Fibroblast of skin of right biceps (primary cell): Measurements from ENCODE around the gene TLL2.
"Not testable (repeated sequence)": the region's sequence is repeated elsewhere in the genome, so short reads cannot be mapped to it uniquely, and the experiment has no call there.

Source experiments
- DNase-seq: peaks from one replicate; pipeline ENCODE4 v3.0.0-alpha.2; 2013

TLL2 gene

DNA sequence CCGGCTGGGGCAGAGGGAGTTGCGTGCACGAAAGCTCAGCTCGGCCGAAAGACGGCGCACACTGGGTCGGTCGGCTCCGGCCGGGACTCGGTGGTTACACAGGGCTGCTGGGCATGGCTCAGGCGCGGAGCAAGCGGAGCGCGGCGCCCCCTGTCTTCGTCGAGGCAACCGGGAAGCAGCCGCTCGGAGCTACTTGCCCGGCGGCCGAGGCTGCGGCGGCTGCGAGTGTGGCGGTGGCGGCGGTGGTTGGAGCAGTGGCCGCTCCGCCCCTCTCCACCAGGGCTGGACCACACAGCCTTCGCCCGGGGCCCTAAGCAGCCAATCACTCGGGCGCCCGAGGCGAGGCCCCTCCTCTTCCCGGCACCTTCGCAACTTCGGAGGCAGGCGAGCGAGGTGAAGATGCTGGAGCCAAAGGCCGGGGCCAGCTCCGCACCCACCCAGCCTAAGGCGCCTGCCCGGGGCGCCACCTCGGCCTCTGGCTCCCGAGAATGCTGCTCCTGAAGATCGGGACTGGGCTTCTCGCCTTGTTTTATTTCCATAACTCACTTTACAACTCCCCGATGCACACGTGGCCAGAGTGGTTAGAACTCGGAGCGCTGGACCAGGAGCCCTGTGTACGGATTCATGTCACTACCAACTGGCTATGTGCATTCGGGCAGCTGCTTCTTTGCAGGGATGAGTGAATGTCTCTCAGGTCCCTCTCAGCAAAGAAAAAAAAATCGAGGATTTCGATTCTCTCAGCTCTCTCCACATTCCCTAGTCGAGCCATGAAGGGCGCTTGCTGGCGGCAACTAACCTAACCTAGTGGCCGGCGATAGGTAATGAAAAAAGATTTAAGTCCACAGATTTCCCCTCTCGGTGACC, at the start of gene TLL2:
TSS of gene TLL2 (minus strand) at position 229 of the 864 bp plus-strand sequence. CDS start 241 bp downstream, outside the sequence.
- DNase-seq = peak; percentile 87

DNA sequence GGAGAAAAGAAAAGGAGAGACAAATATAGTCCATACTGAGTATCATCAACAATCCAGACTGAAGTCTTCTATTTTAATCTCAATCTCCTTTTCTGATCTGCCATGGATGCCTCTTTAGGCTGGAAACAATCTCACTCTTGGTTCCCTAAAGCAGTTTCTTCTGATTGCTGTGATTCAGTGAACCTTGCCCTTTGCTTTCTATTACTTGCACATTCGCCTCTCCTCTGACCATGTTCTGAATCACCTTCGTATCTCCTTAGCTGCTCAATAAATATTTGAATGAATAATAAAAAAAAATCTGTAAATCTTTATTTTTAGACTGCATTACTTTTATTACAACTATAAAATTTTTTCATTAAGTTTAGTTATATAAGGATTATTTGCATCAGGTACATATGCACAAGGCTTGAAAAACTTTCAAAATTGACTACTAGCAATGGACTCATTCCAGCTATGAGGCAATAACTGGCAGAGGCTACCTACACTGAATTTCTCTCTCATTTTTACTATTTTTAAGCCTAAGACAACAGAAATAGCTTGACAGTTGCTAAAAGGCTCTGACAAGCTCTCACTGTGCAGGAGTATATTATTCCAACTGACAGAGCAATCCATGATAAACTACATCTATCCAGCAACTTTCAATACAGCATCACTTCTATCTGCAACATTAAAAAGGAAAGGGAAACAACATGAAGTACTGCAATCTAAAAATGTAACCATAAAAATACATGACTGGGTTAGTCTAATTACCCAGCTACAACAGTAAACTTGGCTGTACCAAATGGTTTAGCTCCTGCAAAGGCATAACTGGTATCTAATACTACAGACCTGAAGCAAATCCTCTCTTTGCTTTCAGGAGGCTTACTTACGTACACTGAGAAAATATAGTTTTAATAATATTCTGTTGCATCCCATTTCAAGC, 47.5 kb upstream of the TLL2 start:
- no peak for DNase-seq

DNA sequence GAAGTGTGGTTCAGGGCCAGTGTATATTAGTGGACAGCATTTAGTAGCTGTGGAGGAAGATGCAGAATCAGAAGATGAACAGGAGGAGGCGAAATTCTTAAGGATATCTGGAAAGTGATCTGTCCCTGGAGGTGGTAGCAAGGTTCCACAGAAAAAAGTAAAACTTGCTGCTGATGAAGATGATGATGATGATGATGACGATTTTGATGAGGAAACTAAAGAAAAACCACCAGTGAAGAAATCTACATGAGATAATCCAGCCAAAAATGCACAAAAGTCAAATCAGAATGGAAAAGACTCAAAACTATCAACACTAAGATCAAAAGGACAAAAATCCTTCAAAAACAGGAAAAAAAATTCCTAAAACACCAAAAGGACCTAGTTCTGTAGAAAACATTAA, 46.8 kb upstream of the TLL2 start:
- DNase-seq = no peak

DNA sequence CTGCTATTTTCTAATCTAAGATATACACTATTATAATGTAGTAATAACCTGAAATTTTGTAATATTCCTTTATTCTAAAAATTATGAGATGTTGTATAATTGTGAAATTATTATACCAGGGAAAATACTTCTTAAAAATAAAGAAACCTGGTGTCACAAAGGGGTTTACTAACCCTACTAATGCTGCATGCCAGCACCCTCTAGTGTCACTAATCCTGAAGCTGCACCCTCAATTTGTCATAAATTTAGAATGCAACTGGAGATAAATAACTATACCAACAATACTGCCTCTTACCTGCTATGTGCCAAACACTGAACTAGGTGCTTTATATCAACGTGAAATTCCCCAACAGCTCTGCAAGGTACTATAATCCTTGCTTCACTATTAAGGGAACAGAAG, 42.3 kb upstream of the TLL2 start:
- peak; percentile 5 for DNase-seq

DNA sequence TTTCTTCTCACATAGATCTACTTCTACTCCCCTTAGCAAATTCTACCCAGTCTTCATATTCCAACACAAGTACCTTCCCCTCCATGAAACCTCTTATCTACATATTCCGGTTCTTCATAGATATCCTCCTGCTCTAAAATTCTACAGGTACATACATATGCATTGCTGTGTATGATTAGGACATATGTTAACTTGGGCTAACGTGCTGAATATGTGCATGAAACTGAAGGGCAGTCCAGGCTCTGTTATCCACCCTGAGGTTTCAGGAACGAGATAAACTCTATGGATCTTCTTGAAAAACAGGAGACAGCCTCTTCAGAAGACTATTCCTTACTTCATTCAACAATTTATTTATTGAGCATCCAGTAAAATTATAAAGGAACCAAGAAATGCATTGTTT, 41.6 kb upstream of the TLL2 start:
- no peak for DNase-seq

DNA sequence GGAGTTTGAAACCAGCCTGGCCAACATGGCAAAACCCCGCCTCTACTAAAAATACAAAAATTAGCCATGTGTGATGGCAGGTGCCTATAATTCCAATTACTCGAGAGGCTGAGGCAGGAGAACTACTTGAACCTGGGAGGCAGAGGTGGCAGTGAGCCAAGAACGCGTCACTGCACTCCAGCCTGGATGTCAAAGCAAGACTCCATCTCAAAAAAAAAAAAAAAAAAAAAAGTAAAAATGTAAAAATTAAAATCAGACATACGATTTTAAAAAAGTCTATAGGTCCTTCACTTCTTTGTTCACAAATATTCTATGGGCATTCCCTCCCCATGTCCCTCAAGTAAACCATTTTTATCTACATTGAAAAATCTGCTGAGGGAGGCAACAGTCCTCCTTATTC, 34.9 kb upstream of the TLL2 start:
- DNase-seq = peak; percentile 3

DNA sequence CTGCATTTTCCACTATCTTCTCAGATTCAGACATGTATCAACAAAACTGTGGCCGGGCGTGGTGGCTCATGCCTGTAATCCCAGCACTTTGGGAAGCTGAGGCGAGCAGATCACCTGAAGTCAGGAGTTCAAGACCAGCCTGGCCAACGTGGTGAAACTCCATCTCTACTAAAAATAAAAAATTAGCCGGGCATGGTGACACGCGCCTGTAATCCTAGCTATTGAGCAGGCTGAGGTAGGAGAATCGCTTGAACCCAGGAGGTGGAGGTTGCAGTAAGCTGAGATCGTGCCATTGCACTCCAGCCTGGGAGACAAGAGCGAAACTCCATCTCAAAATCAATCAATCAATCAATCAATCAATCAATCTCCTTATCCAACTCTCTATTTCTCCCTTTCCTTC, 31.8 kb upstream of the TLL2 start:
- DNase-seq = not testable (repeated sequence)

DNA sequence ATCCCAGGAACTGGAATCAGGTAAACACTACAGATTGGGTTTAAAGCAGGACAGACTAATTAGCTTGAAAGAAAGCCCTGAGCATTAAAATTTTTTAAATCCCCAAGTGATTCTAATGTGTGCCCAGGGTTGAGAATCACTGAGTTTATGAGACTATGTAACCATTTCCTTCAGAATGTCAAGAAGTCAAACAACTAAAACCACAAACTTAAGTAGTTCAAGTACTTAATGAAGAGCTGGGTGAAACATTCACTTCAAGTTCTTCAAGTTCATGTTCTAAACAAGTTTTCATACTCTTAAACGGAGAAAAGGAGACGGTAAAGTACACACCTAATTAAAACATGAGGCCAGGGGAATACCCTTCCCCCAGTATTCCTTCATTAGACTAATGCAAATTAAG, 28.2 kb upstream of the TLL2 start:
- DNase-seq = no peak

DNA sequence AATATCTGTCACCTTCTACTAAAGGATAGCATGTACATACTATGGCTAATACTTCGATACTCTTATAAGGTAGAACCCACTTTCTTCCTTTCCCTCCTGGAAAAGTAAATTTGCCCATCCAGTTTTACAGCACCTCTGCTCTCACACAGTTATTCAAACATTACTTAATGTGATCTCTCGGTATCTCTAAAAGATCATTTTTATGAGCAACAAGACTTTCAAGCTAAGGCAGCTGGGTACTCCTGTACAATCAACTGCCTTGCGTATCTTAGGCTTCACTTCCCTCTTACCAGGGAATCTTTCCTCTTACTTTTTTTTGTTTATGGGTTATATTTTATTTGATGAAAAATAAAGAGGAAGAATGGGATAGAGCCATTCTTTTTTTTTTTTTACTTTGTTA, 26.5 kb upstream of the TLL2 start:
- DNase-seq = no peak

DNA sequence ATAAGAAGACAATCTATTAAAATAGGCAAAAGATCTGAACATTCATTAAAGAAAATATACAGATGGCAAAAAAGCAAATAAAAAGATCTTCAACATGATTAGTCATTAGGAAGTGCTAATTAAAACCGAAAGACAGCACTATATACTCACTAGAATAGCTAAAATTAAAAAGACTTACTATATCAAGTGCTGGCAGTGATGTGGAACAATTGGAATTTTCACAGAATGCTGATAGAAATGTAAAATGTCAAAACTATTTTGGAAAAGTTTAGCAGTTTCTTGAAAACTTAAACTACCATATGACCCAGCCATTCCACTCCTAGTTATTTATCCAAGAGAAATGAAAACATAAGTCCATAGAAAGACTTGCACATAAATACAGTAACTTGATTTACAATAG, 25.0 kb upstream of the TLL2 start:
- DNase-seq = no peak

DNA sequence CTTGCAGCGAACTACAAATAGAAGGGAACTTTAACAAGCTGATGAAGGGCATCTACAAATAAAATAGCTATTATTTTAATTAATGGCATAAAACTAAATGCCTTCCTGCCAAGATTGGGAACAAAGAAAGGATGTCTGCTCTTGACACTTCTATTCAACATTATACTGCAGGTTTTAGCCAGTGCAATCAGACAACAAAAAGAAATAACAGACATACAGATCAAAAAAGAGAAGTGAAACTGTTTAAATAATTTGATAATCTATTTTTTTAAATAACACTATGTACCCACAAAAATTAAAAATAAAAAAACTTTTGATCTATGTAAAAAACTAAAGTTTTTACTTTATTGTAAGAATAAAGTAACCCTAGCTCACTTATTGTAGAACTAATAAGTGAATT, 22.4 kb upstream of the TLL2 start:
- DNase-seq = no peak

DNA sequence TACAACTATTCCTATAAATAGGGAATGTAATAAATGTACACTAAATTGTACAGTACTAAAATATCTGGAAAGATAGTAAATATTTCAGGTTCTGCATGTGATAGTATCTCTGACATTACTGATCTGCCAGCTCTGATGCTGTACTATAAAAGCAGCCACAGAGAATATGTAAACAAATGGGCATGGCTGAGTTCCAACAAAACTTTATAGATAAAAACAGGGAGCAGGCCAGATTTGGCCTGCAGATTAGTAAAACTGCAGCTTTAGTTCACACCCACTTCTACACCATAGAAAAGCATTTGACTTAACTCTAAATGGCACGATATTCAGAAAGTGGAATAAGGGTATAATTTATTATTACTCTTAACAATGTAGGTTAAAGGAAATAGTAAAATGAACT, 18.8 kb upstream of the TLL2 start:
- DNase-seq = no peak

DNA sequence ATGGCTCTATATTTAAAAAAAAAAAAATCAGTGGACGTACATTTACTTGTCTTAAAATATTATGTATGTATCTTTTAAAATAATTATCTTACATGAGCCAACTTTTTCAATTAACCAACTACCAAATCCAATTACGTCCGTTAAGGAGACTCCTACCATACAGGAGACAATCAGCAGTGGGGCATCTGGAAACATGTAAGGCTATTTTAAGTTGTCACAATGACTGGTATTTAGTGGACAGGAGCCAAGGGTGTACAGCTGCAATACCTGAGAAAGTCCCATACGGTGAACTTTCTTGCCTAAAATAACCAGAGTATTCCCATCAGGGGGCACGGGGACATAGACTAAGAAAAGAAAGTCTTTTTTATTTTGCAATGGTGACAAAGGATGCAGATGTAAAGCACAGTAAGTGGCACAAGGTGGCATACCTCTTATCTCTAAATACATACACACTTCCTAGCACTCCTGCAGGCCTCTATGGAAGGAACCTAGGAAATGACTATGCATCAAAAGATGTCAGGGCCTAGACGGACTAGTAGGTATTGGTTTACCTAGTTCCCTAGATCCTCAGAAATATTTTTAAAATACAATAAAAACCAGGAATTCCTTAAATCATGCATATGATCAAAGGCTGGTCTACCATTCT, 16.0 kb upstream of the TLL2 start:
- DNase-seq = no peak

DNA sequence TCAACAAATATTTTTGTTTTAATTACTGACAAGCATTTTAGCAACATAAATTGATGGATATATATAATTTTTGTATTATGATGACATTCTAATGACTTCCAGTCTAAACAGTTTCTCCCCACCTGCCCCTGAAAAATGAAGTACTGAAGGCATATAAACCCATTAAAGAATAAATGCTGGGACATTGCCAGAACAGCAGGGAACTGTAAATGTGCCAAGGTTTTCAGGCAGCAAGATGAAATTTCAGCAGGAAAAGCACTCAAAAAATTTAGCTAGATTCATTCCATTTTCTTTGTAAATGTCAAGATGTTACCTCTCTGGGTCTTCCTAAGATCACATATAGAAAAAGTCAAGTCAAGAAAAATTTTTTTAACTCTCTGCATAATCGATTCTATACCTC, 11.0 kb upstream of the TLL2 start:
- DNase-seq = no peak

DNA sequence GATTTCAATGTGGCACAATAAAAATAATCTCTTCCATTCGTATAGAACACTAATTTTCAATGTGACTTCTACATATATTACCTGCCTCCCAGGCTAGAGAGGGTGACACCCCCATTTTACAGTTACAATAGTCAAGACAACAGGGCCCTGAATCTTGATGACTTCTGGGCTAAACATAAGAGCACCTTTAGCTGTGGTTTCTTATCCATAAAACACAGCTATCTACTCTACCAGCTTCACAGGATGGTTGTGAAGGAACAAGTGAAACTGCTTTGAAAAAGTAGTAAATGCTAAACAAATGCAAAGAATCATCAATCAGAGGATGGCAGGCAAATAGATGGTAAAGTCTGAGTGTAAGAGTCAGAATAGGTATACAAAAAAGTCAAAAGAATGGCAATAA, 3.6 kb upstream of the TLL2 start:
- DNase-seq = no peak

DNA sequence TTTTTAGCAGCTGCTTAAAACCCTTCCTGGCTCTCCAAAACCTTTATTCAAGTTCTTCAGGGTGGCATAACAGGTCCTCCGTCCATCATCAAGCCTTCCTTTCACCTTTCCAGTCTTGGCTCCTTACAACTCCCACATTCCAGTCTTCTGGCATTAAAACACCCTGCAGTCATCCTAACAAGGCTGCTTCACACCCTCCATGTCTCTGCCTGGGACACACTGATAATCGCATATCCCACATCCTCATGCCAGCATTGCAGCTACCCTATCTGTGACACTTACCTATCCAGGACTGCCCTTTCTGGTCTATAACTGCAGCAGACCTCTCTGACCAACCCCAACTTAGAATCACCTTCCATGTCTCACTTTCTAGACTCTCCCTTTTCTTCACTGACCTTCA, 2.6 kb upstream of the TLL2 start:
- no peak for DNase-seq

DNA sequence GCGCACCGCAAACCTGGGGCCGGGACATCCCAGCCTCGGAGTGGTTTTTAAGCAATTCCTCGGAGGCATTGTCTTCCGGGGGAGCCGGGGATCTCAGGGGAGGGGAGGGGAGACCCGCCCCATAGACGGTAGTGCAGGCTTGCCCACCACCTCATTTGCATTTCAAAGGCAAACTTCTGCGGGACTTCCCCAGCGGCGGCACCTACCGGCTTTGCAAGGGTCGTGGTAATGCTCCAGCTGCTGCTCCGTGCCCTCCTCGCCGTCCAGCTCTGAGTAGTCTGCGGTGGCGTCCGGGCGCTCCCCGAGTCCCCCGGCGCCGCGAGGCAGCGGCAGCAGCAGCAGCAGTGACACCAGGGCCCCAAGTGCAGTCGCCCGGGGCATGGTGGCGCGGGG, 425 bp downstream of the TLL2 start:
- DNase-seq = no peak

DNA sequence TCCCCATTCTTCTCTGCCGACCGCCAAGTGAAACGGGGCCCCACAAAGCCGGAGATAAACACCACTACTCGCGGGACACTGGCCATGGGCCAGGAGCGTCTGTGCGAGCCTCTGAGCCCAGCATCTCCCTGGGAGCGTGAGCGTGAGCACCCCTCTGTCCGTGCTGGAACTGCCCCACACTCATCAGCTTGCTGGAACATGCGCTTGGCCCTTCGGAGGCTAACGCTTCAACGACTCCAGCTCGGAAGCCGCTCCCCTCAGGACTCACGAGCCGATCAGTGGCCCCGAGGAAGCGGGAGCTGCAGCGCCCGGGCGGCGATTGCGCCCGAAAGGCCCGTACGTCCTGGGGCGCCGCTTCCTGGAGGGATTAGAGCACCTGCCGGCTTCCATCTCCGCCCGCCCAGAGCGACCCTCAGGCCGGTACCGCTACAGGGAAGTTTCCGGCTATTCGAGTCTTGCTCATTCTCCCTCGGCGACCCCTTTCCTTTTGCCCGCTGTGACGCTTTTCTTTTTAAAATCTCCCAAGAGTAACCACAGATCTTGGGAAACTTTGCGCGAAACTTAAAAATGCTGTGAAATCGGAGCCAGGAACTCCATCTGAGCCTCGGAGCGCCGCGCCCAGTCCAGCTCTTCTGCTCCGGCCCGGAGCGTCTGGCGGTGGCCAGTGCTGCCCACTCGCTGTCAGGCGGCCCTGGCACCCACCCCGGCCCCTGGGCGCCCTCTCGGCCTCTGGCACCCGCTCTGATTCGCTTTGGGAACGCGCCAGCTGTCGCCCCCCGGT, 1.0 kb downstream of the TLL2 start:
- DNase-seq = peak; percentile 12

DNA sequence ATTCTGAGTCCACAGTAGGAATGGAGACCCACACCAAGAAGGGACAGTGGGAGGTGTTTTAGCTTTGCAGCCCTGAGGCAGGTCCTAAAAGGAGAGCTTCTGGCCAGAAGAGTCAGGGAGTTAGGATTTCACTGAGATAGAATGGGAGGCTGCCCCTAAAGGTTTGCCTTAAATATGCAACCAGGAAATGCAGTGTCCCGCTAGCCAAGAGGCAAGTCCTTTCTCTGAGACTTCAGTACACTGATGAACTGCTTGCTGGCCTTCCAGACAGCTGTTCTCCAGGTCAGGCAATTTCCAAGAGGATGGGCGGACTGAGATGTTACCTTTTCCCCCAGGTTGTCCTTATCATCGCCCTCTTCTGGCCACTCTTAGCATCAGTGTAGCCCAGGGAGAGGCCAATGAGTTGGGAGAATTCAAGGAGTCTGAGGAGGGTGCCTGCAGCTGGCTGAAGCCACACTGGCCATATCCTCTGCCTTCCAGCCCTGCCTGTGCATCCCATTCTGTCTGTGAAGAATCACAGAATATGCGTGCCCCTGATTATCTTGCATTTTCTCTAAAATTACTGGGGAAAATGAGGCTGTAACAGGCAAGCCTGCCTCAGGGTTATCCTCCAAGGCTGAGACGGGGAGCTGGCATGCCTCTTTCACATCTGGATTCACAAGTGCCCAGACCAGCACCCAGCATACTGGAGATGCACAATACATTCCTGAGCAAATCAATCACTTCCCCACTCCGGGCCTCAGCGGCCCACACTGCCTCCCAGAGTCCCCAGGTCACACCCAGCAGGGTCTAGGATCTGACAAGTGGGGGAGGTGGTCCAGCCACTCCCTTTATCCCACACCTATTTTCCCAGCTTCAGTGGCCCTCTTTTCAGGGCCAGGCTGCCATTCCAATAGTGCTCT, 2.4 kb downstream of the TLL2 start:
- peak; percentile 17 for DNase-seq

DNA sequence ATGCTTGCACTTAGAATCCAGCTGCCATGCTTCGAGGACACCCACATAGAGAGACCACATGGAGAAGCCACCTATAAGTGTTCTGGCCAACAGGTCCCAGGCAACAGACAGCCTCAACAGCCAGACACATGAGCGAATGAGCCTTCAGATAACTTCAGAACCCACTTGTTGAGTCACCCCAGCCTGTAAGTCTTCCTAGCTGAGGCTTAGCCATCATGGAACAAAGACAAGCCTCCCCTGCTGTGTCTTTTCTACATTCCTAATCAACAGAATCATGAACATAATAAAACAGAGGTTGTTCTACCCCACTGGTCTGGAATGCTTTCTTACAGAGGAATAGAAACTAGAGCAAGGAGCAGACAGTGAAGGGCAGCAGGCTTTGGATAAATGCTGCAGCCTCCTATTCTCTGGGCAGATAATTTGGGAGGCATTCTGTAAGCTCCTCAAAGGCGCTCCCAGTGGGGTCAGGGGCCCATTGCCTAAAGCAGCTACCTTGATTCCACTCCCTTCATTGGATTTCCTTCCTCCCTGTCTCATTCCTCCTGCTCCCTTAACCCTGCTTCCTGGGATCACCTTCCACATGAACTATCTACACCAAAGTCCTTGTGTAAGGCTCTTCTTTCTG, 4.6 kb downstream of the TLL2 start:
- peak; percentile 85 for DNase-seq

DNA sequence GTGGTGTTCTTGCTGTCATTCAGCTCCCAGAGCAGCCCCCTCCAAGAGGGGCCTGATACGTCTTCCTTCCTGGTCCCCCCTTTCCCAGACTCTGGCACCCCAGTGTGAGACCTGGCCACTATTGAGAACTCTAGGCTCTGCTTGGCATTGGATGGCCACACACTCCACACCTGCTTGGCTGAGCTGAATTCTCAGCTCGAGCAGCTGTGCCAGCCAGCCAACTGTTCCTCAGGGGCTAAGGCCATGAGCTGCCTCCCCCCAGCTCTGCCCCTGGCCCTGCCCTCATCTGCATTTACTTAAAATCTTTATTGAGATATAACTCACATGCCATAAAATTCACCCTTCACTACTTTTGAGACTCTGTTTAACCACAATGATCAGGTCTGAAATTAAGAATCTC, 6.7 kb downstream of the TLL2 start:
- DNase-seq = no peak
